ENCODE data around the gene ABHD17A. TPM values are rescaled to one million over a fixed set of nuclear protein-coding genes. Genes with fewer than 3 reads are reported as not detected.

ABHD17A gene
- total RNA-seq, 1 donor from 2014 or later: 48.4 TPM

DNA sequence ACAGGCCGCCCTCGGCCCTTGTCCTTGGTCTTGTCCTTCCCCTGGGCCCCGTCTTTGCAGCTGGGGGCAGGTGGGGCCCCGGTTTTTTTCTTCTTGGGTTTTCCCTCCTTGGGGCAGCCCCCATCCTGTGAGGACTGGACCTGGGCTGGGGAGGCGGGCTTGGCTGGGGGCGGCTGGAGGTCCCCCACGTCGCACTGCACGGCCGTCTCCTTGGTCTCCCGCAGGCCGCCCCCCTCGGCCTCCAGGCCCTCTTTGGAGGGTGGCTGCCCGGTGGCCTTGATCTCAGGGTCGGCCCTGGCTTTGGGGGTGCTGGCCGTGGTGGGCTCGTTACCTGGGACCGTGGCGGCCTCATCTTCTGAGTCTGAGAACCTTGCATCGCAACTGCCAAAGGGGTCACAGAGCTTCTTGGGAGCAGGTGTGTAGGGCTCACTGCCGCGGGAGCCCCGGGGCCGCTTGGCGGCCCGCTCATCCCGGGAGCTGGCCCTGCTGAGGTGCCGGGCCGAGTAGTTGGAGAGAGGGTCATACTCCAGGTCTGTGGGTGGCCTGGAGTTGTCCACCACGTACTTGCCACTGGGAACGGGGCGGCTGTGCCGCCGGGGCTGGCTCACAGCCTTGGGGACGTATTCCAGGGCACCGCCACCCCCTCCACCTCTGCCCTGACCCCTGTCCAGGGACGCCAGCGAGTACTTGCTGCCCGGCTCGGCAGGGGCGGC lies 57.6 kb downstream of the ABHD17A start:
- no peak for TF ChIP-seq CTCF (IDR thresholded peaks at IDR 0.05; ENCODE audit: insufficient read depth, low read length, severe bottlenecking)

More for the DNA sequence above, 57.6 kb downstream of the ABHD17A start:
- H3K4me3 ChIP-seq (ENCODE audit: low read depth, low read length): no peak overlapping the region
- peaks cover 20% of the 10 kb centered on the region for H3K36me3 ChIP-seq (ENCODE audit: control insufficient read depth, insufficient read depth, low read length)
- no peaks in the 10 kb centered on the region for H3K27me3 ChIP-seq (ENCODE audit: control insufficient read depth, insufficient read depth, low read length)
- DNase-seq (ENCODE audit: low read depth) (no peak), FAIRE-seq (no peak)

Other genes with a start within 250 kb of the ABHD17A start
- 68.2 and 84.5 TPM in 2 replicates for gene TCF3, start 232.9 kb downstream of the ABHD17A start, total RNA-seq
- under 0.01 TPM in 2 replicates for gene ONECUT3, start 132.0 kb downstream of the ABHD17A start, total RNA-seq
- 0.26 and 1.4 TPM in 2 replicates for gene ATP8B3, start 73.2 kb downstream of the ABHD17A start, total RNA-seq
- 2.4 and 3.8 TPM in 2 replicates for gene REXO1, start 37.0 kb downstream of the ABHD17A start, total RNA-seq
- 5.3 and 6.4 TPM in 2 replicates for gene KLF16, start 21.9 kb downstream of the ABHD17A start, total RNA-seq
- gene ADAT3, start 19.9 kb upstream of the ABHD17A start, total RNA-seq: 0.79 and 1.9 TPM in 2 replicates
- gene SCAMP4, start 19.9 kb upstream of the ABHD17A start, total RNA-seq: 14.2 and 15.4 TPM in 2 replicates
- gene CSNK1G2, start 55.7 kb upstream of the ABHD17A start, total RNA-seq: 58.4 and 73.2 TPM in 2 replicates
- 23.2 and 30.6 TPM in 2 replicates for gene BTBD2, start 130.2 kb upstream of the ABHD17A start, total RNA-seq
- gene MKNK2, start 165.7 kb upstream of the ABHD17A start, total RNA-seq: 251 and 1,002 TPM in 2 replicates
- 15.8 and 19.5 TPM in 2 replicates for gene MOB3A, start 210.8 kb upstream of the ABHD17A start, total RNA-seq
- 3.7 and 5.9 TPM in 2 replicates for gene IZUMO4, start 211.4 kb upstream of the ABHD17A start, total RNA-seq